ENCODE data around the gene FBXO15.

- TF ChIP-seq CTCF (IDR thresholded peaks at IDR 0.05) (no peak), POLR2A (IDR thresholded peaks at IDR 0.05) (no peak)
These were observed 24.4 kb upstream of the FBXO15 start for GRCh38 chr18:74171910-74172606.

Data from body of pancreas (tissue), 4 donors.